Hematopoietic multipotent progenitor cell treated with erythropoietin and hydrocortisone succinate and interleukin-3 and kit ligand, for 17 days (in vitro differentiated cells): ENCODE data around the gene ALK.

Experiments
- DNase-seq: peaks from one replicate; pipeline ENCODE4 v3.0.0-alpha.2; 2015; ENCODE audit warnings: low spot score

The ALK gene

GRCh38 chr2:29485631-29486030 lies 435.8 kb downstream of the ALK start:
- DNase-seq: no peak

GRCh38 chr2:29485117-29485516 lies 436.3 kb downstream of the ALK start:
- DNase-seq: no peak

GRCh38 chr2:29482867-29483266 lies 438.5 kb downstream of the ALK start:
- DNase-seq: no peak

- no peak for DNase-seq
Observed at GRCh38 chr2:29482348-29482747, 439.0 kb downstream of the ALK start.

GRCh38 chr2:29481313-29481712 lies 440.1 kb downstream of the ALK start:
- no peak for DNase-seq

GRCh38 chr2:29480426-29480825 lies 441.0 kb downstream of the ALK start:
- no peak for DNase-seq

- DNase-seq: no peak
Observed at GRCh38 chr2:29479401-29479800, 442.0 kb downstream of the ALK start.

GRCh38 chr2:29478641-29479040 lies 442.7 kb downstream of the ALK start:
- DNase-seq: no peak

GRCh38 chr2:29477186-29477585 lies 444.2 kb downstream of the ALK start:
- DNase-seq: no peak

- DNase-seq: no peak
Observed at GRCh38 chr2:29475499-29475898, 445.9 kb downstream of the ALK start.

- DNase-seq: no peak
Observed at GRCh38 chr2:29469961-29470360, 451.4 kb downstream of the ALK start.

- DNase-seq: no peak
Observed at GRCh38 chr2:29469516-29469915, 451.9 kb downstream of the ALK start.

GRCh38 chr2:29463181-29463900 lies 458.0 kb downstream of the ALK start:
- DNase-seq: no peak

- DNase-seq: no peak
Observed at GRCh38 chr2:29462293-29462692, 459.1 kb downstream of the ALK start.

- DNase-seq: no peak
Observed at GRCh38 chr2:29460190-29460589, 461.2 kb downstream of the ALK start.

- DNase-seq: no peak
Observed at GRCh38 chr2:29459445-29460179, 461.8 kb downstream of the ALK start.

GRCh38 chr2:29456429-29456828 lies 465.0 kb downstream of the ALK start:
- DNase-seq: no peak

- DNase-seq: no peak
Observed at GRCh38 chr2:29455200-29455860, 466.1 kb downstream of the ALK start.

GRCh38 chr2:29452036-29452435 lies 469.4 kb downstream of the ALK start:
- no peak for DNase-seq

GRCh38 chr2:29450596-29451222 lies 470.7 kb downstream of the ALK start:
- no peak for DNase-seq

GRCh38 chr2:29449499-29449898 lies 471.9 kb downstream of the ALK start:
- DNase-seq: no peak

GRCh38 chr2:29448096-29448688 lies 473.2 kb downstream of the ALK start:
- DNase-seq: no peak
